Stimulated activated CD8-positive, alpha-beta memory T cell treated with anti-CD3 and anti-CD28 coated beads, Interleukin-2, amount 100 ng/mL, for 1 hour (primary cell): ENCODE results near the gene SPAG5.
A peak's percentile ranks its signal among the peaks of the same experiment; 100 is the strongest.
"Not testable (repeated sequence)": the region's sequence is repeated elsewhere in the genome, so short reads cannot be mapped to it uniquely, and the experiment has no call there.

Experiments
- DNase-seq, 2 donors: peaks; one replicate each; pipeline ENCODE4 v3.0.0-alpha.2; 2020; ENCODE audit warnings: low read depth in 2 of 2

The SPAG5 gene

DNA sequence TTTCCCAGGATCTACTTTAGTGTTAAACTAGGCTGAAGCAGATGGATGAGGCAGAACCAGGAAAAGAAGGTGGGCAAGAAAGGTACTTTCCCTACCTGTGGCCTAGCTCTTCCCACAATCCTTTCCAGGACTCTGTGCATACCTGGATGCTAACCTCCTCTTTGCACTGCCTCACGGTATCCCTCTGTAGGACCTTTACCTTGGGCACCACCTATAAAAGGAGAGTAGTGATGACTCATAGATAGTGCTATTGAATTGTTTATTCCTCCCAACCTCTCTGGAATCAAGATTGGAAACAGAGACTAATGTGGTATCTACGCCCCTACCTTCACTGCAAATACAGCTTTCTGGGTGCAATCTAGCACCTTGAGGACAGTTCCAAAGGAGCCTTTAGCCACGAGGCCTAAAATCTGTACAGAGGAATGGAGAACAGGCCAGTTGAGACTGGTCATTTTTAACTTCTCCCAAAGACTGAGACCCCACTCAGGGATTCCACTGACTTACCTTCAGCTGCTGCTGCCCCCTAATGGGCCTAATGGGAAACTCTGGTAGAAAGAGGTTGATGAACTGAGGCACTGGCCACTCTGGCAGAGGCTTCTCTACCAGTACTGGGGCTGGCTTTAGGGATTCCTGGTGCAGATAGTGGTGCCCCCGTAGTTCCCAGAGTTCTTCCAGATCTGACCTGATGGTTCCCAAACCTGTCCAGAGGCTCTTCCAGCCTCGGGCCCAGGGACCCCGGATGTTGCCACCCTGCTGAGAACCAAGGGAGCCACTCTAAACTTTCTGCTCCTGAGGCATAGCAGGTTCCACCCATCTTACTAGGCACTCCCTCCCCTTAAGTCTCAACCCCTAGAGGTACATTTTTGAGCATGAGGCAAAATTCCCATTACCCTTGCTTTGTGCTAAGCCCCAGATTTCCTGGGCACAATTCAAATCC lies 14.4 kb upstream of the SPAG5 start:
- DNase-seq, result peak in 1 of 2 donors; percentile 10

DNA sequence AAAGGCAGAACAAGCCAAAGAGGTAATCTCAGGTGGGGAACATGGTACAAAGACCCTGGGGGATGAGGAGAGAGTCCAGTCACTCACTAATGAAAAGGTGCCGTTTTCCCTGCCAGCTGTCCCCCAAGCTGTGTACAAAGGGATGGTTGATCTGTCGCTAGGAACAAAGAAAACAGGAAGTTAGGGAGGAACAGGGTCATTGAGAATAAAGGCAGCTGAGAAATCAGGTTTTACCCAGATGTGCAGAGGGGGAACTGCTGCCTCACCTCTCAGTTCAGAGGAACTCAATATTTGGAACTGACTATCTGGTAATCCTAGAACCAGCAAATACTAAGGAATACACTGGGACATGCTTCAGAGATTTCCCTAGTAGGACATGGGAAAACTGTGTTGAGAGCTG lies 13.7 kb upstream of the SPAG5 start:
- no peak for DNase-seq

- no peak for DNase-seq
These were observed 11.6 kb upstream of the SPAG5 start for GRCh38 chr17:28610376-28610775.

GRCh38 chr17:28604031-28604430 lies 5.2 kb upstream of the SPAG5 start:
- DNase-seq, result not testable (repeated sequence)

DNA sequence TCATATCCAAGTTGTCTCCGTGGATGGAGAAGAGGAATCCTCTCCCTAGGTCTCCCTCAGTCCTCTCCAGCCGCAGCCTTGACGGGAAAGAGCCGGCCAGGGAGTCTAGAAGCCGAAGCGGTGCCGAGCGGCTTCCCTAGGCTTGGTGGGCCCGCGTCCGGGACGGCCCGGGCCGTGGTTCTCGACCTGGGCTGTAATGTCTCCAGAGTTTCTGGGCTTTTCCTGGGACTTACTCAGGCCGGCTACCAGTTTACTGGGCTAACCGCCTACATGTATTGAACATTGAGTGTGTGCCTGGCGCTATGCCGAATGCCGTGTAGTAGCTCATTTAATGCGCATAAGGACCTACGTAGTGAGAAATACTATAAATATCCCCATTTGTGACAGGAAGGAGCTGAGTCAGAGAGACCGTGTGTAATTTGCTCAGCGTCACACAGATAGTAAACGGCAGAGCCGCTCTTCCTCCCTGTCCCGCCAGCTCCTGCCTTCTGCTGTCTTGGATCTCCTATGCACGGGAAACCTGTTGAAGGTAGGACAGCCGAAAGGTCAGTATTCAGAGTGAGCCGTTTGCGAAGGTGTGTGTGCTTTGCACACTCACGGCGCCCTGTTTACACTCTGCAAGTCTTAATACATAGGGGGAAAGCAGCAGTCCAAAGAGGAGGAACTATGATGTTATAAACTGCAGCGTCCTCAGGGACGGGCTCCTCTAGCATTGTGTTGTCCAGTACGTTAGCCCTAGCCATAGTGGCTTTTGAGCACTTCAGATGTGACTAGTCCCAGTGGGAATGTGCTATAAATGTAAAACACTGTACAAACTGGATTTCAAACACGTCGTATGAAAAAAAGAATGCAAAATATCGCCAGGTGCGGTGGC lies 723 bp upstream of the SPAG5 start:
- DNase-seq, result peak; percentile 22 to 36

- no peak for DNase-seq
These were observed 436 bp downstream of the SPAG5 start for GRCh38 chr17:28598389-28598788.

DNA sequence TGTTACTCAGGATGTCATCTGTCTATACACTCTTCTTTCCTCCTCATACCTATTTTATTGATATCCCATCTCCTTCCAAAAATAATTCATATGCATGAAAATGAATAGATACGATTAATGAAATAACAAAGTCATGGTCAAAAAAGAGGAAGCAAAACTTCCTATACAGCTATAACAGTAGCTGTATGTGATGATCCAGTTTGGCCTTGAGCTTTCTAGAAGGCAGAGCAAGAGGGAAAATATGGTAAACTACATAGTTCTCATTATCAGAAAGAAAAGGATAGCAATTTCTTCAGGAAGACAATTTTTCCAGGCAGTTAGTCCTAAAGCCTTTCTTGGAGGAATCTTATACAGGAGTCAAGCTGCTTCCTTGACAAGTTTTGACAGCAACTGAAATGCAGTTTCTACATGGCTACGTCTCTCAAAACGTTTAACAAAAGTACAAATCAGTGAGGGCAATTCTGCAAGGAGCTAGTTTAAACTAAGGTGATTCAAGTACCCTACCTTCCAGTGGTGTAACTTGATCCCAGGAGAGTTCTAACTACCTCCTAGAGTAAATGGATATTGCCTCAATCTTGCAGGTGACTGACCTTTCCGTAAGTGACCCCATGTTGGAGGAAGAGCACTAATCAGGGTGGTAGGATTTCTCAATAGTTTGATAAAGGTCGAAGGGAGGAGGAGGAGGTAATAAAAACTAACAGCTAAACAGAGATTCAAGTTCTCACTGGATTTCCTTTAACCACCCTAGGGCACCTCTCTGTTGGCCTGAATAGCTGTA lies 1.0 kb downstream of the SPAG5 start:
- no peak for DNase-seq

DNA sequence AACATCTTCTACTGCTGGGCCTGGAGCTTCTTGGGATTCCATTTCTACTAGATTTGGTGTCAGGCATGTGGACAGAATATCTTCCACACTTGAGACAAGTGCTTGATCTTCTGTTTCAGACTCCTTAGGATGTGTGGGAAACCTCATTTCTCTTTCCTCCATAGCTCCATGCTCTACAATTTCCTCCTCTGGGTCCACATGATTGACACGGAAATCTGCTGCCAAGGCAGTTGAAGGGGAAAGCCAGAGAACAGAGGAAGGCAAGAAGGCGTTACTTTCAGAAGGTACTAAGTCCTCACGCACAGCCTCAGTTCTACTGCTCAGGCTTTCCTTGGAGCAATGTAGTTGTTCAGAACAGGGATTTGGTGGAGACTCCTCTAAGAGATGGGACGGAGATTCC lies 6.6 kb downstream of the SPAG5 start:
- DNase-seq, result no peak

DNA sequence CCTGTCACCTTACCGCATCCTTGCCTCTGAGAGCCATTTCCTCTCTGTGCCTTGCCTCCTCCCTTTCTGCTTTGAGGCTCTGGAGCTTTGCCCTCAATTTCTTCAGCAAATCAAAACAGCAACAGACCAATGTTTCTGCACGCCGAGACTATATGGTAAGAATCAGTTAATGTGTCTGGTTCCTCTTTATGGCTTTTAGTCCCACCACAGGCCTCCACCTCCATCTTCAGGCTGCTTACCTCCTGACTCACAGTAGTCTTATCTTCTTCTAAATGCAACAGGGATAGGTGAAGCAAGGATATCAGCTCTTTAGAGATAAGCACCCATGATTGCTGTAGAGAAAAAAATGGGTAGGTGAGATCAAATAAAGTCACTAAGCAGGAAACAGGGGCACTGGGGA lies 13.0 kb downstream of the SPAG5 start:
- no peak for DNase-seq

DNA sequence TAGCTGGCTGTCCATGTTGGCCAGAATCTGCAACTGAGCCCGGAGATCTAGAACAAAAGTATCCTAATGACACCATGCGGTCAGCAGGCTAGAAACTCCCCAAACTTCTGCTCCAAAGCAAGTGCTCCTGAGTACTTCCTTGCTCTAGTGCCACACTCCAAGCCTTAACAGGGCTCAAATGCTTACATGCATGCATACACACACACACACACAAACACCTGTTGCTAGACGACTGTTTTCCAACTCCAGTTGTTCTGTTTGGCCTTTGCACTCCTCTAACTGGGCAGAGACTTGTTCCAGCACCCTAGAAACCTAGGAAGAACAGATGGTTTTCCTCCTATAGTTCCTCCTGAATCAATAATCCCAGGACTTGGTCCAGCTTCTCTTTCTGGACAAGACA lies 14.4 kb downstream of the SPAG5 start:
- DNase-seq, result no peak

DNA sequence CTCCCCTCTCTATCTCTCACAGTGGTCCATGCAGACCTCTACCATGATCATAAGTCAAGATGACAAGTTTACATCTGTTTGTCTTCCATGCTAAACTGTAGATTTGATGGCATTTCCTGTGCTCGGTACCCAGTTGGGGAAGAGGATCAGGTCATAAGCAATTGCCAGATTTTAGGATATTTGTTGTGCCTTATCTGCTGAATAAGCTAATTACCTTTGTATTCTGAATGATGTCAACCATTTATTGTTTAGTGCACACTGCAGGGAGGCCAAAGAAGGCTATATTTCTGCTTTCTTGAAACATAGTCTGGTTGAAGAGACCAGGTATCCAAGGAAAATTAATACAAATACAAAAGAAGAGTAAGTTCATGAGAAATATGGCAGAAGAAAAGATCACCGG lies 16.3 kb downstream of the SPAG5 start:
- DNase-seq, result no peak

- DNase-seq, result no peak
These were observed 17.9 kb downstream of the SPAG5 start for GRCh38 chr17:28580959-28581358.

- no peak for DNase-seq
These were observed 19.3 kb downstream of the SPAG5 start for GRCh38 chr17:28579526-28579925.

DNA sequence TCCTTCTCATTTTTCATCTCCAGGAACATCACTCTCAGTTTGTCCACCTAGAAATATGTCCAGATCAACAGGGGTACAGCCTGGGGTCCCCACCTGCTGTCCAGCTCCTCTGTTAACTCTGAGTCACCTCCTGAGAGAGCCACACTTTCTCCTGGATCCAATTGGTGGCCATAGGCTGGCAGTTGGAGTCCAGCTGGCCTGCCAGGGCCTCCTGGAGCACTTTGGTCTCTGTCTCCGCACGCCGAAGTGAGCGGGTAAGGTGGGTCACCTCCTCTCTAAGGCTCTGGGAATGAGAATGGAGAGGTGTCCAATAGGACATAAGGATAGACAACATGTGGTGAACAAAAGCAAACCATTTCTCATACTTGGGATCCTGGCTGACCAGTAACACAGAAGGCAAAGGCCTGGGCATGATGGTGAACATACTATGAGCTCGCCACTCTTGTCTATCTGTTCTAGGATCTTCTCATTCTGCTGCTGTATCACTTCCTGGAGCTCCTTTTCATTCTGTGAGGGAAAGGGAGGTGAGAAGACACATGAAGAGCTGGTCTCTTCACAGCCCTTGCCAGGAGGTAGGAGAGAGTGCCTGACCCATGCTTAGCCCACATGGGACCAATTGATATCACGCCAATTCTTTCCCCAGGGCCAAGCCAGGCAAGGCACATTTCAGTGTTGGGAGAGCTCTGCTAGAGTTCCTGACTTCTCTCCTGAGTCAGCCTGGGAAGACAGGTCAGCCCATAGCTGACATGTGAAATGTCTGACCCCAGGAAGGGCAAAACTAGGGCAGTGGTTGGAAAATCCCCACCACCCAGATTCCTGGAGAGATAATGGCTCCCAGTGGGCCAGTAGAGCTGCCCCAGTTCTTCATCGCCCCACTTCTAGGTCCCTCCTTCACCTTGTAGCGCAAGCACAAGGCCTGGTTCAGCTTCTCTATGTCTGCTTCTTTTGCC lies 20.3 kb downstream of the SPAG5 start:
- no peak for DNase-seq

DNA sequence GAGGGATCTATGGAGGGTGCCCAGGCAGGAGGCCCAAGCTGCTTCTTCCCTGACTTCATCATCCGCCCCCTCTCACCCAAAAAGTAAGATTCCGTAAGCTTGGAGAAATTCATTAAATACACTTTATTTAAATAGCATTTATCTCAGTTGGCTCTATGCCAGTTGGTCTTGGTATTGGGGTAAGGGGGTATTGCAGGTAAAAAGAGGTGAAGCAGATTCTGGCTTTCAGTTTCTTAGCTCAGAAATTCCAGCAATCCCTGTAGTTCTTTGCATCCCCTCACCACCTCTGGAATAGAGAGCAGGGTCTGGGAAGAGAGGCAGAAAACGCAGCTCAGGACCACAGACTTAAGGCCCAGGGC lies 21.4 kb downstream of the SPAG5 start:
- DNase-seq, result no peak

DNA sequence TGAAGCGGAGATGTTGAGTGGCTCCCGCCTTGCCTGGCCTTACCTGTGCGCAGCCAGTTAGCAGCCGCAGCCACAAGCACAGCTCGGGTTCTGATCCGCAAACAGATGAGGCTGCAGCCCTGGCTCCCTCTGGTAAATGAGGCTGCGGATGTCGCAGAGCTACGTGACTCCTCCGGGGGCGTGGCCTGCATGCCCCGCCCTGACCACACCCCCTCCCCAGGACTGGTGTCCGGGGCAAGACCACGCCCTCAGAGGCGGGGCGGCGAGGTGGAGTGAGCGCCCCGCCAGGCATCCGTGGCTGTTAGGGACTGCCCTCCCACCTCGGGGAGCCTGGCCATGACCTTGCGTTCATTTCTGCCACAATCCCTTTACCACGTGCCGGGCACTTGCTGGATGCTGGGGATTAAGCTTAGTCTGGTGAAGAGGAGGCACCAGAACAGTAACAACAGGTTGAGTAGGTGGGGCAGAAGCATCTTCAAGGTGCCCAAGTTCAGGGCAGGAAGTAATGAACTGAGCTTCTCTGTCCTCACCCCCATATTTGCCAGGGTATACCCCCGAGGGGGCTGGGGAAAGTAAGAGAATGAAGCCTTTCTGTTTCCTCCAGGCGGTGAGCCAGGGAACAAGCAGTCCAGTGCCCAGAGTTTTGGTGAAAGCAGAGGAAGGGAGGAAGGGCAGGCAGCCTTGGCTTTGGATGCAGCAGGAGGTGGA lies 21.9 kb downstream of the SPAG5 start, which contains the start of gene ALDOC:
TSS of gene ALDOC (minus strand) at position 138 of the 708 bp plus-strand sequence. CDS start 1,363 bp downstream, outside the sequence.
- DNase-seq, result peak; percentile 95

GRCh38 chr17:28576016-28576415 lies 22.8 kb downstream of the SPAG5 start:
- DNase-seq, result not testable (repeated sequence)

DNA sequence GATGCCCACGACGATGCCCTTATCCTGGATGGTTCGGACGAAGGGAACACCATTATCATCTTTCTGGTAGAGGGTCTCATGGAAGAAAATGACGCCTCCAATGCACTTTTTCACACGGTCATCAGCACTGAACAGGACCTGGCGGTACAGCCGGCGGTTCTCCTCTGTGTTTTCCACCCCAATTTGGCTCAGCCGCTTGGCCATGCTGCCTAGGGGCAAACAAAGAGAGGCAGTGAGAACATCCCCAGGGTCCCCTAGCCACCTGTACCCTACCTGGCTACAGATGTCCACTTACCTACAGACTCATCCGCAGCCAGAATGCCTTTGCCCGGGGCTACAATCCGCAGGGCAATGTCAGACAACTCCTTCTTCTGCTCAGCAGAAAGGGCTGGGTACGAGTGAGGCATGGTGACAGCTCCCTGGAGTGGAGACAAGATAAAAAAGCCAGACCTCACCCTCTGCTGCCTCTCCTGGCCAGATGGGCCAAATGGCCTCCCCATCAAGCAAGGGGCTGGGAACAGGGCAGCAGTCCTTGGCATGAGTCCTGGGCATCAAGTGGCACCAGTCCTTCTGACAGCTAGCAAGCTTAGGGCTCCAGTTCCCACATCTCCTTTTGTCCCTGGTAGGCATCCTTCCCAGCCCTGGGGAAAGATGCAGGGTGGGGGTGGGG lies 23.6 kb downstream of the SPAG5 start:
- no peak for DNase-seq

DNA sequence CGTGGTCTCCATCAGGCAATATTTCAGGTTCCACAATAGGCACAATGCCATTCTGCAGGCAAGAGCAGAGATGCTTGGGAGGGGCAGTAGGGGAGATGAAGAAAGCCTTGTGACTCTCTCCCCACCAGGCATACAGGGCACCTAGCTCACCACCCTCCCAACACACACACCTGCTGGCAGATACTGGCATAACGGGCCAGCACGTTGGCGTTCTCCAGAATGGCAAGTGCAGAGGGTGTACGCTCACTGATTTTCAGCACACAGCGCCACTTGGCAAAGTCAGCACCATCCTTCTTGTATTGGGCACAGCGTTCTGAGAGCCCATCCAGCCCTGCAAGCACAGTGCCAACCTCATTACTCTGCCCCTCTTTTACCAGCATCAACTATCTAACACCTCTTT lies 24.3 kb downstream of the SPAG5 start:
- DNase-seq, result no peak
